Measurements from ENCODE around the gene STOM. TPM values are rescaled to one million over a fixed set of nuclear protein-coding genes. Genes with fewer than 3 reads are reported as not detected.

Gene STOM, protein sequence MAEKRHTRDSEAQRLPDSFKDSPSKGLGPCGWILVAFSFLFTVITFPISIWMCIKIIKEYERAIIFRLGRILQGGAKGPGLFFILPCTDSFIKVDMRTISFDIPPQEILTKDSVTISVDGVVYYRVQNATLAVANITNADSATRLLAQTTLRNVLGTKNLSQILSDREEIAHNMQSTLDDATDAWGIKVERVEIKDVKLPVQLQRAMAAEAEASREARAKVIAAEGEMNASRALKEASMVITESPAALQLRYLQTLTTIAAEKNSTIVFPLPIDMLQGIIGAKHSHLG
- 100 to 1,000 TPM; 138 to 245 TPM for total RNA-seq

GRCh38 chr9:121369595-121370265 is at the start of gene STOM:
Gene STOM (minus strand): TSS chr9:121370250. CDS start chr9:121370187, 63 bp downstream.

Other genes with a start within 250 kb of the STOM start
- gene RAB14, start 168.4 kb downstream of the STOM start, total RNA-seq: 10 to 100 TPM; 25.1 to 36.0 TPM
- gene GSN, start 102.1 kb downstream of the STOM start, total RNA-seq: 100 to 1,000 TPM; 299 to 355 TPM
- not detected for gene GGTA1, start 129.6 kb upstream of the STOM start, total RNA-seq